Measurements from ENCODE around the gene NBEAL2. TPM values are rescaled to one million over a fixed set of nuclear protein-coding genes. Genes with fewer than 3 reads are reported as not detected.
A peak's percentile ranks its signal among the peaks of the same experiment; 100 is the strongest.

The NBEAL2 gene
- polyA plus RNA-seq, 3 donors, result 10.4 to 622 (median 17.3) TPM

DNA sequence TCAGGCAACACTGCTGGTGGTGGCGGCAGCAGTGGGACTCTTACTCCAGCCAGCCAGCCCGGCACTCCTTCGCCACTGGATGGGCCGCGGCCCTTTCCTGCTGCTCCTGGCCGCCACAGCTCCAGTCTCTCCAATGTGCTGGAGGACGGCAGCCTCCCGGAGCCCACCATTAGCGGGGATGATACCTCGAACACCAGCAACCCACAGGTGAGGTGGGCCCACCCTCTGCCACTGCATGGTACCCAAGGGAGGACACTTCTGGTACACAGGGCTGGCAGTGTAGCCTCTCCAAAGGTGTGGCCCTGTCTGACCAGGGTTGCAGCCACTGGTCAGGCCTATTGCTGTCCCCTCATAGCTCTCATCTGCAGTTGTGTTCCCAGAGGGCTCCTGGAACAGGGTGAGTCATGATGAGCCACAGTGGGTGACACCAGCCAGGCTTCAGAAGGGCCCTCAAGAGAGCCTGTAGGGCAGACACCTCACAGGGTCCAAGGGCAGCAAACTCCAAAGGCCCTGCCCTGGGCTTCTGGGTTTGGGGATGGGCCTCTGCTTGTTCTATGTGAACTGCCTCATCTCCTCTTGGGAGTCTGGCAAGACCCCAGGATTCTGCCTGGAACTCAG lies 20.8 kb downstream of the NBEAL2 start:
- DNase-seq, result no peak
- TF ChIP-seq, protein P1, sequence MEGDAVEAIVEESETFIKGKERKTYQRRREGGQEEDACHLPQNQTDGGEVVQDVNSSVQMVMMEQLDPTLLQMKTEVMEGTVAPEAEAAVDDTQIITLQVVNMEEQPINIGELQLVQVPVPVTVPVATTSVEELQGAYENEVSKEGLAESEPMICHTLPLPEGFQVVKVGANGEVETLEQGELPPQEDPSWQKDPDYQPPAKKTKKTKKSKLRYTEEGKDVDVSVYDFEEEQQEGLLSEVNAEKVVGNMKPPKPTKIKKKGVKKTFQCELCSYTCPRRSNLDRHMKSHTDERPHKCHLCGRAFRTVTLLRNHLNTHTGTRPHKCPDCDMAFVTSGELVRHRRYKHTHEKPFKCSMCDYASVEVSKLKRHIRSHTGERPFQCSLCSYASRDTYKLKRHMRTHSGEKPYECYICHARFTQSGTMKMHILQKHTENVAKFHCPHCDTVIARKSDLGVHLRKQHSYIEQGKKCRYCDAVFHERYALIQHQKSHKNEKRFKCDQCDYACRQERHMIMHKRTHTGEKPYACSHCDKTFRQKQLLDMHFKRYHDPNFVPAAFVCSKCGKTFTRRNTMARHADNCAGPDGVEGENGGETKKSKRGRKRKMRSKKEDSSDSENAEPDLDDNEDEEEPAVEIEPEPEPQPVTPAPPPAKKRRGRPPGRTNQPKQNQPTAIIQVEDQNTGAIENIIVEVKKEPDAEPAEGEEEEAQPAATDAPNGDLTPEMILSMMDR (IDR thresholded peaks at IDR 0.05), result no peak
- H2AFZ ChIP-seq (ENCODE audit: insufficient read depth, low read depth, low read length, poor library complexity, severe bottlenecking), result no peak overlapping the region
- H3K4me1 ChIP-seq (ENCODE audit: control insufficient read depth in 1 of 2, insufficient read depth in 2 of 2, low read length in 2 of 2), result peaks cover 0 to 12% of the 10 kb centered on the region in 2 donors
- H3K4me1 Mint-ChIP-seq, result peaks cover 15% of the 10 kb centered on the region
- H3K36me3 Mint-ChIP-seq, result peaks cover 79 to 99% of the 10 kb centered on the region in 2 donors
- no peak overlapping the region for H3K9ac ChIP-seq (ENCODE audit: insufficient read depth, low read length, poor library complexity, severe bottlenecking)
- whole genome bisulfite sequencing (ENCODE audit: insufficient coverage), result 98% methylated on average over 10 of the region's 10 CpGs
- no peak overlapping the region for H3K4me2 ChIP-seq (replicated peaks; ENCODE audit: extremely low read depth, low read length, poor library complexity, severe bottlenecking)
- H3K27ac ChIP-seq (ENCODE audit: low read depth in 1 of 2, low read length in 2 of 2), result peak overlapping the region in 1 of 2 donors; percentile 32
- peaks cover 19% of the 10 kb centered on the region for H3K79me2 ChIP-seq (ENCODE audit: insufficient read depth, low read length)
- H4K20me1 ChIP-seq (ENCODE audit: insufficient read depth, low read length), result peaks cover 100% of the 10 kb centered on the region
- H3K27ac Mint-ChIP-seq, result peak overlapping the region in 3 of 7 donors; percentile 55 to 64 (median 57)
- intact Hi-C loops (cut with micrococcal nuclease), result no loop called here
- H3K27me3 ChIP-seq (ENCODE audit: control insufficient read depth in 2 of 2, insufficient read depth in 2 of 2, low read length in 2 of 2), result no peaks in the 10 kb centered on the region
- peaks cover 0 to 2% (median 0%) of the 10 kb centered on the region in 7 donors for H3K9me3 Mint-ChIP-seq
- peaks cover 100% of the 10 kb centered on the region in 2 donors for H3K36me3 ChIP-seq (replicated peaks in 1 of 2; ENCODE audit: control insufficient read depth in 1 of 2, insufficient read depth in 2 of 2, low read length in 2 of 2)
- no peak overlapping the region for H3K4me3 ChIP-seq (replicated peaks in 1 of 3; ENCODE audit: low read depth in 2 of 3, low read length in 3 of 3)
- no peak overlapping the region for H3K4me3 Mint-ChIP-seq
- no peaks in the 10 kb centered on the region for H3K9me3 ChIP-seq (replicated peaks in 1 of 2; ENCODE audit: control insufficient read depth in 1 of 2, insufficient read depth in 1 of 2, low read length in 2 of 2)
- no peaks in the 10 kb centered on the region for H3K27me3 Mint-ChIP-seq (ENCODE audit: low read depth in 3 of 3)

DNA sequence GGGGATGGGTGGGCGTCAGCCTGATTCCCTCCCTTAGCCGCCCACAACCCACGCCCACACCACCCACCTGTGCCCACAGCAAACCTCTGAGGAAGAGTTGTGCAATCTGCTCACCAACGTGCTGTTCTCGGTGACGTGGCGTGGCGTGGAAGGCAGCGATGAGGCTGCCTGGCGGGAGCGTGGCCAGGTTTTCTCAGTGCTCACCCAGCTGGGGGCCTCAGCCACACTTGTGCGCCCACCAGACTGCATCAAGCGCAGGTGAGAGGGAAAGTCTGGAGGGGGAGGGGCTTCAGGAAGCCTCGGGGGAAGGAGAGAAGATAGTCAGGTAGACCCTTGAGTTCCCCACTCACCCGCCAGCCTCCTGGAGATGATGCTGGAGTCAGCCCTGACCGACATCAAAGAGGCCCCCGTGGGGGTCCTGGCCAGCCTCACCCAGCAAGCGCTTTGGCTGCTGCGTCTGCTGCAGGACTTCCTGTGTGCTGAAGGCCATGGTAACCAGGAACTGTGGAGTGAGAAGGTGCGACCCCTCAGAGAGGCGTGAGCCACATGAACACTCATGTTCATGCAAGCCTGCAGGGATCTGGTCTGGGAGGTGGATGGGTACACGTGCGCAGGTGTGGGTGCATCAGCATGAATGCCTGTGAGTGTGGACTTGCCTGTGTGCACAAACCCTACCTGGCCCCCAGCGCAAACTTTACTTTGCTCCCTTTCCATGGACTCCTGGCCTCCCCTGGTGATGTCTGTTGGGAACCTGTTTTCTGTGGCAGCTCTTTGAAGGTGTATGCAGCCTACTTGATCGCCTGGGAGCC lies 21.7 kb downstream of the NBEAL2 start:
- Mint-ChIP-seq H3K36me3 (peaks cover 83 to 99% of the 10 kb centered on the region in 2 donors), H3K4me3 (no peak overlapping the region), H3K9me3 (peaks cover 0 to 2% (median 0%) of the 10 kb centered on the region in 7 donors), H3K4me1 (peaks cover 15% of the 10 kb centered on the region), H3K27me3 (ENCODE audit: low read depth in 3 of 3) (peaks cover 0 to 1% (median 0%) of the 10 kb centered on the region in 3 donors), H3K27ac (peak overlapping the region in 1 of 7 donors; percentile 48)
- Histone ChIP-seq H3K27ac (ENCODE audit: low read depth in 1 of 2, low read length in 2 of 2) (peak overlapping the region in 1 of 2 donors; percentile 32), H3K4me1 (ENCODE audit: control insufficient read depth in 1 of 2, insufficient read depth in 2 of 2, low read length in 2 of 2) (peaks cover 0 to 12% of the 10 kb centered on the region in 2 donors), H3K9me3 (replicated peaks in 1 of 2; ENCODE audit: control insufficient read depth in 1 of 2, insufficient read depth in 1 of 2, low read length in 2 of 2) (no peaks in the 10 kb centered on the region), H3K27me3 (ENCODE audit: control insufficient read depth in 2 of 2, insufficient read depth in 2 of 2, low read length in 2 of 2) (no peaks in the 10 kb centered on the region), H2AFZ (ENCODE audit: insufficient read depth, low read depth, low read length, poor library complexity, severe bottlenecking) (no peak overlapping the region), H3K36me3 (replicated peaks in 1 of 2; ENCODE audit: control insufficient read depth in 1 of 2, insufficient read depth in 2 of 2, low read length in 2 of 2) (peaks cover 100% of the 10 kb centered on the region in 2 donors), H3K79me2 (ENCODE audit: insufficient read depth, low read length) (peaks cover 19% of the 10 kb centered on the region), H3K4me3 (replicated peaks in 1 of 3; ENCODE audit: low read depth in 2 of 3, low read length in 3 of 3) (no peak overlapping the region), H3K9ac (ENCODE audit: insufficient read depth, low read length, poor library complexity, severe bottlenecking) (no peak overlapping the region), H4K20me1 (ENCODE audit: insufficient read depth, low read length) (peaks cover 100% of the 10 kb centered on the region), H3K4me2 (replicated peaks; ENCODE audit: extremely low read depth, low read length, poor library complexity, severe bottlenecking) (no peak overlapping the region)
- TF ChIP-seq, protein P1 (IDR thresholded peaks at IDR 0.05), result no peak
- intact Hi-C loops (cut with micrococcal nuclease), result no loop called here
- WGBS (ENCODE audit: insufficient coverage), result 63% methylated on average over 23 of the region's 25 CpGs
- no peak for DNase-seq

All from CD14-positive monocyte (primary cell).